Measurements from ENCODE around the gene IGF2BP2. TPM values are rescaled to one million over a fixed set of nuclear protein-coding genes. Genes with fewer than 3 reads are reported as not detected.

The IGF2BP2 gene
- total RNA-seq, 1 experiment from 2014 or later = 133 TPM

GRCh38 chr3:185750702-185751101 is 74.1 kb downstream of the IGF2BP2 start:
- TF ChIP-seq FOXJ3 (CRISPR knock-in tag; IDR thresholded peaks at IDR 0.05; ENCODE audit: borderline replicate concordance) = no peak
- no peak for TF ChIP-seq ESRRA (CRISPR knock-in tag; IDR thresholded peaks at IDR 0.05; ENCODE audit: borderline replicate concordance)
- TF ChIP-seq, protein P1, sequence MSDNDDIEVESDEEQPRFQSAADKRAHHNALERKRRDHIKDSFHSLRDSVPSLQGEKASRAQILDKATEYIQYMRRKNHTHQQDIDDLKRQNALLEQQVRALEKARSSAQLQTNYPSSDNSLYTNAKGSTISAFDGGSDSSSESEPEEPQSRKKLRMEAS (CRISPR knock-in tag; IDR thresholded peaks at IDR 0.05) = no peak
- TF ChIP-seq, protein P2, sequence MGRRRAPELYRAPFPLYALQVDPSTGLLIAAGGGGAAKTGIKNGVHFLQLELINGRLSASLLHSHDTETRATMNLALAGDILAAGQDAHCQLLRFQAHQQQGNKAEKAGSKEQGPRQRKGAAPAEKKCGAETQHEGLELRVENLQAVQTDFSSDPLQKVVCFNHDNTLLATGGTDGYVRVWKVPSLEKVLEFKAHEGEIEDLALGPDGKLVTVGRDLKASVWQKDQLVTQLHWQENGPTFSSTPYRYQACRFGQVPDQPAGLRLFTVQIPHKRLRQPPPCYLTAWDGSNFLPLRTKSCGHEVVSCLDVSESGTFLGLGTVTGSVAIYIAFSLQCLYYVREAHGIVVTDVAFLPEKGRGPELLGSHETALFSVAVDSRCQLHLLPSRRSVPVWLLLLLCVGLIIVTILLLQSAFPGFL (CRISPR knock-in tag; IDR thresholded peaks at IDR 0.05; ENCODE audit: borderline replicate concordance) = no peak
- TF ChIP-seq CREB1 (CRISPR knock-in tag; IDR thresholded peaks at IDR 0.05) = no peak
- TF ChIP-seq KAT7 (CRISPR knock-in tag; IDR thresholded peaks at IDR 0.05; ENCODE audit: borderline replicate concordance) = no peak
- TF ChIP-seq ZNF263 (CRISPR knock-in tag; IDR thresholded peaks at IDR 0.05; ENCODE audit: low read depth) = no peak
- TF ChIP-seq, protein P3, sequence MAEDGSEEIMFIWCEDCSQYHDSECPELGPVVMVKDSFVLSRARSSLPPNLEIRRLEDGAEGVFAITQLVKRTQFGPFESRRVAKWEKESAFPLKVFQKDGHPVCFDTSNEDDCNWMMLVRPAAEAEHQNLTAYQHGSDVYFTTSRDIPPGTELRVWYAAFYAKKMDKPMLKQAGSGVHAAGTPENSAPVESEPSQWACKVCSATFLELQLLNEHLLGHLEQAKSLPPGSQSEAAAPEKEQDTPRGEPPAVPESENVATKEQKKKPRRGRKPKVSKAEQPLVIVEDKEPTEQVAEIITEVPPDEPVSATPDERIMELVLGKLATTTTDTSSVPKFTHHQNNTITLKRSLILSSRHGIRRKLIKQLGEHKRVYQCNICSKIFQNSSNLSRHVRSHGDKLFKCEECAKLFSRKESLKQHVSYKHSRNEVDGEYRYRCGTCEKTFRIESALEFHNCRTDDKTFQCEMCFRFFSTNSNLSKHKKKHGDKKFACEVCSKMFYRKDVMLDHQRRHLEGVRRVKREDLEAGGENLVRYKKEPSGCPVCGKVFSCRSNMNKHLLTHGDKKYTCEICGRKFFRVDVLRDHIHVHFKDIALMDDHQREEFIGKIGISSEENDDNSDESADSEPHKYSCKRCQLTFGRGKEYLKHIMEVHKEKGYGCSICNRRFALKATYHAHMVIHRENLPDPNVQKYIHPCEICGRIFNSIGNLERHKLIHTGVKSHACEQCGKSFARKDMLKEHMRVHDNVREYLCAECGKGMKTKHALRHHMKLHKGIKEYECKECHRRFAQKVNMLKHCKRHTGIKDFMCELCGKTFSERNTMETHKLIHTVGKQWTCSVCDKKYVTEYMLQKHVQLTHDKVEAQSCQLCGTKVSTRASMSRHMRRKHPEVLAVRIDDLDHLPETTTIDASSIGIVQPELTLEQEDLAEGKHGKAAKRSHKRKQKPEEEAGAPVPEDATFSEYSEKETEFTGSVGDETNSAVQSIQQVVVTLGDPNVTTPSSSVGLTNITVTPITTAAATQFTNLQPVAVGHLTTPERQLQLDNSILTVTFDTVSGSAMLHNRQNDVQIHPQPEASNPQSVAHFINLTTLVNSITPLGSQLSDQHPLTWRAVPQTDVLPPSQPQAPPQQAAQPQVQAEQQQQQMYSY (CRISPR knock-in tag; IDR thresholded peaks at IDR 0.05) = no peak
- no peak for TF ChIP-seq CDX4 (CRISPR knock-in tag; IDR thresholded peaks at IDR 0.05; ENCODE audit: borderline replicate concordance)
- no peak for TF ChIP-seq ARID4B (CRISPR knock-in tag; IDR thresholded peaks at IDR 0.05; ENCODE audit: borderline replicate concordance)
- TF ChIP-seq TCF7 (CRISPR knock-in tag; IDR thresholded peaks at IDR 0.05; ENCODE audit: low read depth) = no peak
- no peak for TF ChIP-seq GTF2I (CRISPR knock-in tag; conservative IDR thresholded peaks at IDR 0.05)
- no peak for TF ChIP-seq ZNF138 (CRISPR knock-in tag; conservative IDR thresholded peaks at IDR 0.05)
- TF ChIP-seq ZBTB21 (CRISPR knock-in tag; IDR thresholded peaks at IDR 0.05; ENCODE audit: borderline replicate concordance) = no peak
- no peak for TF ChIP-seq SP1 (CRISPR knock-in tag; conservative IDR thresholded peaks at IDR 0.05)
- no peak for TF ChIP-seq ZNF219 (CRISPR knock-in tag; IDR thresholded peaks at IDR 0.05; ENCODE audit: borderline replicate concordance)
- no peak for TF ChIP-seq ZNF317 (CRISPR knock-in tag; IDR thresholded peaks at IDR 0.05; ENCODE audit: borderline replicate concordance, low read depth)
- Mint-ChIP-seq H3K27ac (peak overlapping the region; percentile 48), H3K36me3 (peaks cover 25% of the 10 kb centered on the region), H3K27me3 (ENCODE audit: low read depth) (no peaks in the 10 kb centered on the region), H3K9me3 (peaks cover 11% of the 10 kb centered on the region), H3K4me1 (peaks cover 78% of the 10 kb centered on the region), H3K4me3 (no peak overlapping the region)
- no peak for ATAC-seq
- CTCF ChIA-PET = interaction anchor here (1.7 to 2.1 kb wide), 2 partner anchors 18 kb away, joined by 5 to 9 read pairs; no protein-coding TSS in a partner anchor
- no peak for DNase-seq (ENCODE audit: low spot score)
- POLR2A ChIA-PET = no interaction called here

Measured in WTC11 (cell line).